PC-3 (cell line): ENCODE data around the gene ANKRD45. TPM values are rescaled to one million over a fixed set of nuclear protein-coding genes. Genes with fewer than 3 reads are reported as not detected.
"Not testable (repeated sequence)": the region's sequence is repeated elsewhere in the genome, so short reads cannot be mapped to it uniquely, and the experiment has no call there.

Source experiments
- ATAC-seq: fragments of 200-7000 bp; cut with Tn5 transposase; 2 replicates; pipeline ENCODE4 v1.9.1; 2020; ENCODE audit warnings: mild to moderate bottlenecking, moderate library complexity
- BruUV-seq: library from RNA; stranded (reverse); fragments of 400-500 nt; replicated peaks from 2 replicates; lab custom pipeline; 2021; lab: Mats Ljungman, UMichigan
- CTCF ChIA-PET: fragments of 300-600 bp; sonication (Branson Sonifier 250); formaldehyde crosslinking; loops from one replicate; lab custom pipeline; 2022; ENCODE audit warnings: antibody characterized with exemption; lab: Charles Lee
- POLR2A ChIA-PET: fragments of 300-600 bp; sonication (Branson Sonifier 250); formaldehyde crosslinking; loops from one replicate; lab custom pipeline; 2022; ENCODE audit warnings: antibody characterized with exemption; ENCODE audit not compliant: unreplicated experiment; lab: Charles Lee
- DNase-seq: peaks from one replicate; pipeline ENCODE4 v3.0.0-alpha.2; 2015
- H2AFZ ChIP-seq: fragments of 300-600 bp; sonication (generic); 2 replicates; pipeline ENCODE4 v1.6.0; 2016; ENCODE audit warnings: antibody characterized with exemption, low read length
- H3F3A ChIP-seq: fragments of 300-600 bp; sonication (generic); one replicate; pipeline ENCODE4 v1.6.0; 2017; ENCODE audit warnings: antibody characterized with exemption, low read length, control low read depth, mild to moderate bottlenecking; ENCODE audit not compliant: unreplicated experiment
- H3K27ac ChIP-seq: fragments of 300-600 bp; sonication (generic); 2 replicates; pipeline ENCODE4 v1.5.1; 2016; ENCODE audit warnings: mild to moderate bottlenecking, low read length
- H3K27me3 ChIP-seq: fragments of 300-600 bp; sonication (generic); 2 replicates; pipeline ENCODE4 v1.6.1; 2016; ENCODE audit warnings: low read length, mixed read lengths
- H3K36me3 ChIP-seq: fragments of 300-600 bp; sonication (generic); 2 replicates; pipeline ENCODE4 v1.6.1; 2016; ENCODE audit warnings: low read depth, mixed run types, low read length, mixed read lengths
- H3K4me1 ChIP-seq: fragments of 300-600 bp; sonication (generic); 2 replicates; pipeline ENCODE4 v1.5.1; 2016; ENCODE audit warnings: low read length; ENCODE audit not compliant: insufficient read depth
- H3K4me2 ChIP-seq: fragments of 300-600 bp; sonication (generic); 2 replicates; pipeline ENCODE4 v1.6.0; 2016; ENCODE audit warnings: low read length
- H3K4me3 ChIP-seq: fragments of 300-600 bp; sonication (generic); 2 replicates; pipeline ENCODE4 v1.5.1; 2016; ENCODE audit warnings: mild to moderate bottlenecking, low read length, mixed read lengths
- H3K79me2 ChIP-seq: fragments of 300-600 bp; sonication (generic); 2 replicates; pipeline ENCODE4 v1.6.1; 2017; ENCODE audit warnings: low read length, mixed read lengths
- H3K9ac ChIP-seq: fragments of 300-600 bp; sonication (generic); 2 replicates; pipeline ENCODE4 v1.6.0; 2016; ENCODE audit warnings: mild to moderate bottlenecking, low read length
- H3K9me2 ChIP-seq: fragments of 300-600 bp; sonication (generic); replicated peaks from 2 replicates; pipeline ENCODE4 v1.6.1; 2016; ENCODE audit warnings: mixed run types, low read length, mixed read lengths
- H3K9me3 ChIP-seq: fragments of 300-600 bp; sonication (generic); 2 replicates; pipeline ENCODE4 v1.6.1; 2016; ENCODE audit warnings: low read length, mixed read lengths
- H4K20me1 ChIP-seq: fragments of 300-600 bp; sonication (generic); 2 replicates; pipeline ENCODE4 v1.6.1; 2016; ENCODE audit warnings: low read length, mixed read lengths
- EZH2 ChIP-seq: fragments of 300-600 bp; sonication (generic); IDR thresholded peaks from one replicate; pipeline ENCODE4 v1.6.1; 2017; ENCODE audit warnings: antibody characterized with exemption, mild to moderate bottlenecking, low read length; ENCODE audit not compliant: unreplicated experiment
- EZH2phosphoT487 ChIP-seq: fragments of 300-600 bp; sonication (generic); IDR thresholded peaks from 2 replicates; pipeline ENCODE4 v1.6.1; 2018; ENCODE audit warnings: mild to moderate bottlenecking, antibody characterized with exemption, low read length, borderline replicate concordance
- intact Hi-C: fragments of 100-400 bp; cut with micrococcal nuclease; formaldehyde crosslinking; loops from 2 replicates; pipeline ENCODE4 v1.9.0; 2023
- total RNA-seq: library from RNA; depleted of rRNA; stranded (reverse); fragments of >200 nt; gene quantifications from 2 replicates; pipeline ENCODE4 v1.2.3, GENCODE V29; 2014
- TF ChIP-seq, protein P1 (sequence below): fragments of 300-600 bp; sonication (generic); conservative IDR thresholded peaks from 2 replicates; pipeline ENCODE4 v1.5.1; 2017; ENCODE audit warnings: antibody characterized with exemption, low read depth, mild to moderate bottlenecking, low read length

Gene ANKRD45
- total RNA-seq, 1 experiment from 2014 or later: not detected

DNA sequence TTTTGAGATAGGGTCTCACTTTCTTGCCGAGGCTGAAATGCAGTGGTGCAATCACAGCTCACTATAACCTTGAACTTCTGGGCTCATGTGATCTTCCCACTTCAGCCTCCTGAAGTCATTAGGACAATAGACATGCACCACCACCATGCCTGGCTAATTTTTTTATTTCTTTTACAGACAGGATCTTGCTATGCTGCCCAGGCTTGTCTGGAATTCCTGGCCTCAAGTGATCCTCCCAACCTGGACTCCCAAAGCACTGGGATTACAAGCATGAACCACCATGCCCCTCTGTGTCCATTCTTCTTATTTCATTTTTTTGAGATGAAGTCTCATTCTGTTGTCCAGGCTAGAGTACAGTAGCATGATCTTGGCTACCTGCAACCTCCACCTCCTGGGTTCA, 33.1 kb upstream of the ANKRD45 start:
- no TSS peak for BruUV-seq
- Histone ChIP-seq H3K9me3 (no peaks in the 10 kb centered on the region), H4K20me1 (no peaks in the 10 kb centered on the region), H3K9ac (no peak overlapping the region), H3K4me1 (no peaks in the 10 kb centered on the region), H3K4me2 (no peak overlapping the region), H3K36me3 (no peaks in the 10 kb centered on the region), H3K27me3 (no peaks in the 10 kb centered on the region), H3K9me2 (no peaks in the 10 kb centered on the region), H3K4me3 (no peak overlapping the region), H3K27ac (no peak overlapping the region), H3F3A (no peaks in the 10 kb centered on the region), H2AFZ (no peak overlapping the region), H3K79me2 (no peaks in the 10 kb centered on the region)
- intact Hi-C loops: no loop called here
- ATAC-seq: no peak
- ChIA-PET CTCF (no interaction called here), POLR2A (no interaction called here)
- TF ChIP-seq EZH2 (no peak), EZH2phosphoT487 (no peak)
- TF ChIP-seq, protein P1, sequence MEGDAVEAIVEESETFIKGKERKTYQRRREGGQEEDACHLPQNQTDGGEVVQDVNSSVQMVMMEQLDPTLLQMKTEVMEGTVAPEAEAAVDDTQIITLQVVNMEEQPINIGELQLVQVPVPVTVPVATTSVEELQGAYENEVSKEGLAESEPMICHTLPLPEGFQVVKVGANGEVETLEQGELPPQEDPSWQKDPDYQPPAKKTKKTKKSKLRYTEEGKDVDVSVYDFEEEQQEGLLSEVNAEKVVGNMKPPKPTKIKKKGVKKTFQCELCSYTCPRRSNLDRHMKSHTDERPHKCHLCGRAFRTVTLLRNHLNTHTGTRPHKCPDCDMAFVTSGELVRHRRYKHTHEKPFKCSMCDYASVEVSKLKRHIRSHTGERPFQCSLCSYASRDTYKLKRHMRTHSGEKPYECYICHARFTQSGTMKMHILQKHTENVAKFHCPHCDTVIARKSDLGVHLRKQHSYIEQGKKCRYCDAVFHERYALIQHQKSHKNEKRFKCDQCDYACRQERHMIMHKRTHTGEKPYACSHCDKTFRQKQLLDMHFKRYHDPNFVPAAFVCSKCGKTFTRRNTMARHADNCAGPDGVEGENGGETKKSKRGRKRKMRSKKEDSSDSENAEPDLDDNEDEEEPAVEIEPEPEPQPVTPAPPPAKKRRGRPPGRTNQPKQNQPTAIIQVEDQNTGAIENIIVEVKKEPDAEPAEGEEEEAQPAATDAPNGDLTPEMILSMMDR: no peak
- no peak for DNase-seq

DNA sequence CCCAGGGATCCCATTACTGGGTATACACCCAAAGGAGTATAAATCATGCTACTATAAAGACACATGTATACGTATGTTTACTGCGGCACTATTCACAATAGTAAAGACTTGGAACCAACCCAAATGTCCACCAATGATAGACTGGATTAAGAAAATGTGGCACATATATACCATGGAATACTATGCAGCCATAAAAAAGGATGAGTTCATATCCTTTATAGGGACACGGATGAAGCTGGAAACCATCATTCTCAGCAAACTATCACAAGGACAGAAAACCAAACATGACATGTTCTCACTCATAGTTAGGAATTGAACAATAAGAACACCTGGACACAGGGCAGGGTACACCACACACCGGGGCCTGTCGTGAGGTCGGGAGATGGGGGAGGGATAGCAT, 31.6 kb upstream of the ANKRD45 start:
- H3K4me3 ChIP-seq, H3K4me1 ChIP-seq, H3K9me2 ChIP-seq, H3K36me3 ChIP-seq, H3K4me2 ChIP-seq, H2AFZ ChIP-seq, H3K27me3 ChIP-seq, CTCF ChIA-PET, H3K27ac ChIP-seq, intact Hi-C loops, H3K9me3 ChIP-seq, BruUV-seq, H3F3A ChIP-seq, H3K79me2 ChIP-seq, H3K9ac ChIP-seq, H4K20me1 ChIP-seq, DNase-seq, ATAC-seq: not testable (repeated sequence)
- POLR2A ChIA-PET: interaction anchor here (0.7 kb wide), 1 partner anchor 91 kb away, joined by 3 read pairs; no protein-coding TSS in a partner anchor

DNA sequence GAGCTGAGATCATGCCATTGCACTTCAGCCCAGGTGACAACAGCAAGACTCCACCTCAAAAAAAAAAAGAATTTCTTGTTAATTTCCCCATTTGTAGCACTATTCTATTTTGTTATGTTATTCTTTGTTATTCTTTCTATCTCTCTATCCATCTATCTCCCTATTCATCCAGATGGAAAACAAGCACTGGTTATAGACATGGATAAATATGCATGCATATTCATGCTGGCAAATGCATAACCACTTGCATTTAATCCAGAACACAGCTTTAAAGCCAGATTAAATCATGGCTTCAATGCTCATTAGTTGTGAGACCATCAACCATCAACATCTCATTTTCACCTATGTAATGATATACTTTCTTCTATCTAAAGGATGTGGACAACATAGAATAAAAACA, 23.6 kb upstream of the ANKRD45 start:
- CTCF ChIA-PET: interaction anchor here (0.6 kb wide), 1 partner anchor 8 kb away, joined by 12 read pairs; no protein-coding TSS in a partner anchor

More for the DNA sequence above, 23.6 kb upstream of the ANKRD45 start:
- no peak overlapping the region for H3K4me2 ChIP-seq
- no peak for DNase-seq
- POLR2A ChIA-PET: no interaction called here
- BruUV-seq: no TSS peak
- no peaks in the 10 kb centered on the region for H4K20me1 ChIP-seq
- H3K27me3 ChIP-seq: no peaks in the 10 kb centered on the region
- H3K4me3 ChIP-seq: no peak overlapping the region
- no peaks in the 10 kb centered on the region for H3K36me3 ChIP-seq
- H3K9me3 ChIP-seq: no peaks in the 10 kb centered on the region
- no peaks in the 10 kb centered on the region for H3K79me2 ChIP-seq
- no peak overlapping the region for H3K27ac ChIP-seq
- H3F3A ChIP-seq: no peaks in the 10 kb centered on the region
- no peak for ATAC-seq
- 0 out of 2 replicates have a peak, but pooled peaks cover 3% of the 10 kb centered on the region for H3K4me1 ChIP-seq
- H3K9me2 ChIP-seq: no peaks in the 10 kb centered on the region
- TF ChIP-seq, protein P1: no peak
- TF ChIP-seq EZH2phosphoT487: no peak
- TF ChIP-seq EZH2: no peak
- no peak overlapping the region for H2AFZ ChIP-seq
- no peak overlapping the region for H3K9ac ChIP-seq
- intact Hi-C loops: no loop called here
